GM12878 (cell line): Measurements from ENCODE around the gene KIR2DL4. TPM values are rescaled to one million over a fixed set of nuclear protein-coding genes. Genes with fewer than 3 reads are reported as not detected.
"Not testable (repeated sequence)": the region's sequence is repeated elsewhere in the genome, so short reads cannot be mapped to it uniquely, and the experiment has no call there.

Source experiments
- ATAC-seq: fragments of 200-7000 bp; cut with Tn5 transposase; 3 replicates; pipeline ENCODE4 v1.9.1; 2020; ENCODE audit warnings: mild to moderate bottlenecking, moderate library complexity
- BruUV-seq: library from RNA; stranded (reverse); fragments of 400-500 nt; replicated peaks from 2 replicates; lab custom pipeline; 2021; lab: Mats Ljungman, UMichigan
- CTCF ChIA-PET: fragments of 300-600 bp; sonication (Branson Sonifier 250); formaldehyde crosslinking; extraction: SDS; loops from one replicate; lab custom pipeline; 2021; ENCODE audit warnings: inconsistent platforms; lab: Yijun Ruan, JAX
- POLR2A ChIA-PET: fragments of 350-600 bp; formaldehyde crosslinking; extraction: SDS; loops from one replicate; lab custom pipeline; 2021; ENCODE audit warnings: inconsistent platforms; lab: Charles Lee
- RAD21 ChIA-PET: fragments of 300-600 bp; sonication (Branson Sonifier 250); formaldehyde crosslinking; loops from one replicate; lab custom pipeline; 2023; ENCODE audit warnings: antibody characterized with exemption; ENCODE audit not compliant: unreplicated experiment; lab: Charles Lee
- SMC1A ChIA-PET: fragments of 300-600 bp; sonication (Branson Sonifier 250); formaldehyde crosslinking; loops from one replicate; lab custom pipeline; 2023; ENCODE audit not compliant: unreplicated experiment, uncharacterized antibody; lab: Charles Lee
- DNase-seq: peaks from one replicate; pipeline ENCODE4 v3.0.0-alpha.2; 2011; ENCODE audit warnings: low read depth, low spot score
- FAIRE-seq: peaks from 3 replicates; lab custom pipeline; 2011; peaks lifted over from hg19 to GRCh38; lab: Jason Lieb, UNC
- H2AFZ ChIP-seq: 2 replicates; pipeline ENCODE4 v1.6.0; 2011; ENCODE audit warnings: low read depth, low read length, control low read depth; ENCODE audit not compliant: control insufficient read depth
- H3K27ac ChIP-seq: 2 replicates; pipeline ENCODE4 v1.5.1; 2011; ENCODE audit warnings: control low read depth; ENCODE audit not compliant: control insufficient read depth, insufficient read depth
- H3K27me3 ChIP-seq, 2 experiments: replicated peaks in 1 of 2; 2 replicates each; pipeline versions ENCODE4 v1.6.0 to v1.6.1; 2011; ENCODE audit warnings: low read length in 1 of 2; ENCODE audit not compliant: control insufficient read depth in 2 of 2, insufficient read depth in 2 of 2
- H3K36me3 ChIP-seq, 2 experiments: 2 replicates each; pipeline ENCODE4 v1.5.1; 2011; ENCODE audit warnings: low read length in 1 of 2; ENCODE audit not compliant: control insufficient read depth in 2 of 2, insufficient read depth in 2 of 2
- H3K4me1 ChIP-seq: 2 replicates; pipeline ENCODE4 v1.6.1; 2011; ENCODE audit warnings: mild to moderate bottlenecking, low read length, moderate library complexity, mixed read lengths; ENCODE audit not compliant: control insufficient read depth, insufficient read depth
- H3K4me2 ChIP-seq: 2 replicates; pipeline ENCODE4 v1.6.0; 2011; ENCODE audit warnings: control low read depth; ENCODE audit not compliant: control insufficient read depth, insufficient read depth
- H3K4me3 ChIP-seq: fragments of 200-600 bp; sonication (generic); 2 replicates; pipeline ENCODE4 v1.5.1; 2016
- H3K79me2 ChIP-seq: 2 replicates; pipeline ENCODE4 v1.6.0; 2011; ENCODE audit warnings: low read length; ENCODE audit not compliant: control insufficient read depth, insufficient read depth
- H3K9ac ChIP-seq: 2 replicates; pipeline ENCODE4 v1.8.0; 2011; ENCODE audit warnings: low read length, control low read depth, mixed read lengths; ENCODE audit not compliant: control insufficient read depth, insufficient read depth
- H3K9me3 ChIP-seq: replicated peaks from 3 replicates; pipeline ENCODE4 v1.5.1; 2011; ENCODE audit warnings: mild to moderate bottlenecking, low read length; ENCODE audit not compliant: control insufficient read depth, insufficient read depth
- H4K20me1 ChIP-seq: 2 replicates; pipeline ENCODE4 v1.6.0; 2011; ENCODE audit not compliant: control insufficient read depth, insufficient read depth
- WGBS: methylation state at CpG from one replicate; pipeline ENCODE4 v1.1.6; 2016; ENCODE audit warnings: low lambda C conversion rate; ENCODE audit not compliant: insufficient replicate concordance, insufficient coverage; ENCODE audit errors: missing lambda C conversion rate; 5-methylcytosine and 5-hydroxymethylcytosine counted together
- in situ Hi-C: fragments of 300-500 bp; cut with MboI; formaldehyde crosslinking; loops from 9 replicates; pipeline ENCODE4 v1.14.3; 2018; ENCODE audit warnings: mixed read lengths
- intact Hi-C: fragments of 100-400 bp; cut with micrococcal nuclease; formaldehyde crosslinking; loops from one replicate; pipeline ENCODE4 v1.14.2; 2022; ENCODE audit not compliant: unreplicated experiment
- polyA plus RNA-seq, 11 experiments: library from polyadenylated mRNA; depleted of rRNA in 4 of 11; unstranded in 6 of 11; stranded (reverse) in 5 of 11; fragments of >200 nt; fragmentation: Nextera tagmentation in 4 of 11; fragmentation: Illumina TruSeq in 1 of 11; extraction: Ambion mirVana in 4 of 11; extraction: Trizol in 1 of 11; gene quantifications; 1 replicate in 1 of 11; 2 replicates in 10 of 11; pipeline versions ENCODE4 v1.2.1 to v1.2.3, GENCODE V29; 2011 to 2016; ENCODE audit warnings: inconsistent platforms in 2 of 11, missing spikeins in 2 of 11, low read depth in 1 of 11
- total RNA-seq, 4 experiments: library from RNA; depleted of rRNA in 3 of 4; stranded (reverse); fragments of >200 nt in 3 of 4; fragmentation: Illumina TruSeq in 1 of 4; extraction: Trizol in 1 of 4; gene quantifications; 2 replicates each; pipeline versions ENCODE4 v1.2.1 to v1.2.3, GENCODE V29; 2013 to 2021

KIR2DL4 gene
- total and polyA plus RNA-seq, 10 of the 15 experiments (the other 5 are each of a cell fraction or from before 2014, with no cell fraction given) = 0.22 TPM; not detected in 9

GRCh38 chr19:54837522-54837921 is 34.1 kb downstream of the KIR2DL4 start:
- H3K79me2 ChIP-seq, H3K9ac ChIP-seq, in situ Hi-C loops, intact Hi-C loops, H3K36me3 ChIP-seq, H3K4me2 ChIP-seq, H3K4me1 ChIP-seq, CTCF ChIA-PET, H3K27ac ChIP-seq, ATAC-seq, H3K27me3 ChIP-seq, H3K4me3 ChIP-seq, H2AFZ ChIP-seq, DNase-seq, SMC1A ChIA-PET, H3K9me3 ChIP-seq, BruUV-seq, POLR2A ChIA-PET, RAD21 ChIA-PET, H4K20me1 ChIP-seq, FAIRE-seq: not testable (repeated sequence)
- WGBS = 0% methylated on average over 2 of the region's 2 CpGs

GRCh38 chr19:54843171-54843570 is 39.8 kb downstream of the KIR2DL4 start:
- H3K9me3 ChIP-seq, H3K9ac ChIP-seq, H3K36me3 ChIP-seq, H3K79me2 ChIP-seq, H3K4me3 ChIP-seq, H3K27ac ChIP-seq, ATAC-seq, H4K20me1 ChIP-seq, H3K27me3 ChIP-seq, CTCF ChIA-PET, in situ Hi-C loops, POLR2A ChIA-PET, DNase-seq, H2AFZ ChIP-seq, SMC1A ChIA-PET, H3K4me2 ChIP-seq, RAD21 ChIA-PET, intact Hi-C loops, FAIRE-seq, BruUV-seq, H3K4me1 ChIP-seq: not testable (repeated sequence)
- 17% methylated on average over 7 of the region's 8 CpGs for WGBS

GRCh38 chr19:54850061-54850640 is 46.7 kb downstream of the KIR2DL4 start, which contains the start of gene KIR3DL2:
KIR3DL2 (plus strand) TSS chr19:54850443; CDS start chr19:54850476, 33 bp downstream.
- CTCF ChIA-PET, BruUV-seq, H4K20me1 ChIP-seq, H3K4me2 ChIP-seq, H3K9ac ChIP-seq, H3K4me3 ChIP-seq, H3K9me3 ChIP-seq, RAD21 ChIA-PET, H3K27ac ChIP-seq, FAIRE-seq, H3K27me3 ChIP-seq, H3K4me1 ChIP-seq, SMC1A ChIA-PET, intact Hi-C loops, DNase-seq, H2AFZ ChIP-seq, ATAC-seq, POLR2A ChIA-PET, H3K36me3 ChIP-seq, H3K79me2 ChIP-seq: not testable (repeated sequence)
- in situ Hi-C loops = loop anchor here (5.0 kb wide), 1 partner anchor 33 kb away; the partner anchor contains the start of gene KIR3DL1
- 62% methylated on average over 14 of the region's 16 CpGs for WGBS
